Stimulated activated CD4-positive, alpha-beta T cell treated with anti-CD3 and anti-CD28 coated beads, Interleukin-1b, Interleukin-23, amount 100 ng/mL, for 24 hours (primary cell): ENCODE measurements around the gene SMPD1.
"Not testable (repeated sequence)": the region's sequence is repeated elsewhere in the genome, so short reads cannot be mapped to it uniquely, and the experiment has no call there.

ENCODE experiments used
- DNase-seq, 4 experiments: peaks; one replicate each; pipeline ENCODE4 v3.0.0-alpha.2; 2020; ENCODE audit warnings: low read depth in 4 of 4, low spot score in 1 of 4

Gene SMPD1

GRCh38 chr11:6388748-6389147 lies 1.5 kb upstream of the SMPD1 start:
- no peak for DNase-seq

- DNase-seq = no peak
Measured at GRCh38 chr11:6390718-6391469, 620 bp downstream of the SMPD1 start.

DNA sequence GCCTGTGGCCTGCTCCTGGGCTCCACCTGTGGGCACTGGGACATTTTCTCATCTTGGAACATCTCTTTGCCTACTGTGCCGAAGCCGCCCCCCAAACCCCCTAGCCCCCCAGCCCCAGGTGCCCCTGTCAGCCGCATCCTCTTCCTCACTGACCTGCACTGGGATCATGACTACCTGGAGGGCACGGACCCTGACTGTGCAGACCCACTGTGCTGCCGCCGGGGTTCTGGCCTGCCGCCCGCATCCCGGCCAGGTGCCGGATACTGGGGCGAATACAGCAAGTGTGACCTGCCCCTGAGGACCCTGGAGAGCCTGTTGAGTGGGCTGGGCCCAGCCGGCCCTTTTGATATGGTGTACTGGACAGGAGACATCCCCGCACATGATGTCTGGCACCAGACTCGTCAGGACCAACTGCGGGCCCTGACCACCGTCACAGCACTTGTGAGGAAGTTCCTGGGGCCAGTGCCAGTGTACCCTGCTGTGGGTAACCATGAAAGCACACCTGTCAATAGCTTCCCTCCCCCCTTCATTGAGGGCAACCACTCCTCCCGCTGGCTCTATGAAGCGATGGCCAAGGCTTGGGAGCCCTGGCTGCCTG lies 1.4 kb downstream of the SMPD1 start:
- no peak for DNase-seq

DNA sequence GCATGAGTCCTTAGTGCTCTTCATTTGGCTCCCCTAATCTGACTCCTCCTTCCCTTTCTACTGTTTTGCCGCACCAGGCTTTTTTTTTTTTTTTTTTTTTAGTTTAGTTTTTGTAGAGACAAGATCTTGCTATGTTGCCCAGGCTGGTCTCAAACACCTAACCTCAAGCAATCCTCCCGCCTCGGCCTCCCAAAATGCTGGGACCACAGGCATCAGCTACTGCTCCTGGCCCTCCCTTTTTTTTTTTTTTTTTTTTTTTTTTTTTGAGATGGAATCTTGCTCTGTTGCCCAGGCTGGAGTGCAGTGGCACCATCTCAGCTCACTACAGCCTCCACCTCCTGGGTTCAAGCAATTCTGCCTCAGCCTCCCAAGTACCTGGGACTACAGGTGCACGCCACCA lies 2.0 kb downstream of the SMPD1 start:
- DNase-seq = not testable (repeated sequence)

- DNase-seq = no peak
Measured at GRCh38 chr11:6393989-6394670, 3.9 kb downstream of the SMPD1 start.

GRCh38 chr11:6395470-6396060 lies 5.3 kb downstream of the SMPD1 start:
- no peak for DNase-seq

DNA sequence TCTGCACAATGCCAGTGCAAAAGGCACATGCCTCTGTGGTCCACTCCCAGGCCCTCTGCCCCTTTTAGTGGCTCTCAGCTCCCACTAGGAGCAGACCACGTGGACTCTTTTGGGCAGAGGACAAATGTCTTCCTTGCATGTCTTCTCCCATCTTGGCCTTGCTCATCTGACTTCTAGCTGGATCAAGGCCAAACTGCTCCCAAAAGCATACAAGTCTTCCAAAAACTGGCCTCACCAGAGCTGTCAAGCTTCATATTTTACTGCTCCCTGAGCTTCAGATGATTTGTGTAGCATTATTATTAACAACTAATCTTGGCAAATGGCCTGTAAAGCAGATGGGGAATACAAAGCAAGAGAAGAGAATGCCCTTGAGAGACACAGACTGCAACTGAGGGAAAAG lies 6.9 kb downstream of the SMPD1 start:
- no peak for DNase-seq

- no peak for DNase-seq
Measured at GRCh38 chr11:6397636-6398035, 7.4 kb downstream of the SMPD1 start.

- no peak for DNase-seq
Measured at GRCh38 chr11:6400431-6401345, 10.4 kb downstream of the SMPD1 start.

DNA sequence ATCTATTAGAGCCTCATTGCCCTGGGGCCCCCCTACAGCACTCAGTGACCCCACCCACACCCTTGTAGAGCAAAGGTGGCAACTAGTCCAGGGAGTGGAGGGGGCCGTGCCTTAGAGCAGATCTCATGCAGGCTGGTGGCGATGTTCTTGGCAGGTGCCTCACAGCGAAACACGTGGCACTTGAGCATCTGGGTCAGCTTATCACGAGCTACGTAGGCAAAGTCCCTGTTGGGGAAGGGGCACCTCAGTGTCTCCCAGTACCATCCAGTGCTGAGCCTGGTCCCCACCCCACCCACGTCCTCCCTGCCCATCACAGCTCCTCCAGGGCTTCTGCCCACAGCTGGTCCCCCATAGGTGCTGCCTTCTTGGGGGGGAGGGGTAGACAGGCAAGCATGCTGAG lies 11.2 kb downstream of the SMPD1 start:
- DNase-seq = no peak

- DNase-seq = no peak
Measured at GRCh38 chr11:6402061-6402470, 11.8 kb downstream of the SMPD1 start.

- peak in 2 of 4 experiments; percentile 42 to 52 for DNase-seq
Measured at GRCh38 chr11:6402561-6402981, 12.3 kb downstream of the SMPD1 start.

- DNase-seq = no peak
Measured at GRCh38 chr11:6403539-6403938, 13.3 kb downstream of the SMPD1 start.

DNA sequence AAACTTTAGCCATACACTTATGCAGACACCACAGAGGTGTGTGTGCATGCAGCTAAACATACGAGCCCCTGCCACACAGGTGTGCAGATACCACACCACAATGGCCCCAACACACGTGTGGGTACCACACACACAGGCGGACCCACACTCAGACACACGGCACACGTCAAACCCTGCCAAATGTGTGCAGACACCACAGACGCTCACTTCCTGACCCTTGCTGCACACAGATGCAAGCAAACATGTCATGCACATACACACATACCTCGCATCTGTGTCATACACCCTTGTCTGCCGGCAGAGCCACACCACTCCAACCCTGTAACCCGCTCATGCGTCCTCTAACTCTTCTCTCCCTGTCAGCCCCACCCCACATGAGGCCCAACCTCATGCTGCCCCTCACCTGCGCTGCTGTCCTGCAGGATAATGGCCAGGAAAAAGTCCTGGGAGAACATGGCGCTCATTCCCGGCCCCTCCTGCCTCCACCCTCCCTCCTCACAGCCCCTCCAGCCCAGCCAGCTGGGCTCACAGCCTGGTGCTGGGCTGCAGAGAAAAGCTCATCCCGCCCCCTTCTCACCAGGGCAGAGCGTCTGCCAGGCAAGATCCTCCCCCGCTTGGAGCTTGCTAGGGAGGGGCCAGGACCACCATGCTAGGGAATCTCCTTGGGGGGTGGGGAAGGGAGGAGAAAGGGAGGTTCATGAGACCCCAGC lies 14.2 kb downstream of the SMPD1 start:
- DNase-seq = no peak

GRCh38 chr11:6405052-6405667 lies 14.9 kb downstream of the SMPD1 start:
- no peak for DNase-seq

DNA sequence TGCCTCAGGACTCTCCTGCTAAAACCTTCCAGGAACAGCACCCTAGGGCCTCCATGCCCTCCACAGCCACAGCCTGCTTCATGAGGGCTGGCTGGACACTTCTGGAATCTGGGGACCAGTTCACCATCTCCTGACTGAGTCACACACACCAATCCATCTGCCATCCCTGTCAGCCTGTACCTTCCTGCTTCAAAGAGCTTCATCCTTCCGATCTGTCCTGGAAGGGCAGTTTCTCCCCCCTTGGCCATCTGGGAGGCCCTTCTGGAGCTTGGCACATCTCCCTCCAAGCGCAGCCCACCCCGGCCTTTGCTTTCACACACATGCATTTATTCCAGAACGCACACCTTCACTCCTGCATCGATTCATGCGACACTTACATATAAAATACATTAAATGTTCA lies 15.6 kb downstream of the SMPD1 start:
- no peak for DNase-seq

DNA sequence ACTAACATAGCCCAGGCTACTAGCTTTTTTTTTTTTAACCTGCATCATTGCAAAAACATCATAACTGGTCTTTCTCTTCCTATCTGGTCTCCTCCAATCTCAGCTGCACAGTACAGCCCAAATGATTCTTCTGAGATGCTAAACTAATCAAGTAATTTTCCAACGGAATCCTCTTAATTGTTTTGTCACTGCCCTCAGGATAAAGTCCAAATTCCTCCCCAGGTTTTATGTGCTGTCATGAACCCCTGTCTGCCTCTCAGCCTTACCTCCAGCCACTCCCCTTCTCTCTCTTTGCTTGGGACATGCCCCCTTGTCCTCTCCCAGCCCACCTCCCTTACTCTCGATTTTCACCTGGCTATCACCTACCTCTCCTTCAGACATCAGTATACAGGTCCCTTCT lies 16.1 kb downstream of the SMPD1 start:
- DNase-seq = no peak

GRCh38 chr11:6410695-6411430 lies 20.6 kb downstream of the SMPD1 start:
- no peak for DNase-seq

DNA sequence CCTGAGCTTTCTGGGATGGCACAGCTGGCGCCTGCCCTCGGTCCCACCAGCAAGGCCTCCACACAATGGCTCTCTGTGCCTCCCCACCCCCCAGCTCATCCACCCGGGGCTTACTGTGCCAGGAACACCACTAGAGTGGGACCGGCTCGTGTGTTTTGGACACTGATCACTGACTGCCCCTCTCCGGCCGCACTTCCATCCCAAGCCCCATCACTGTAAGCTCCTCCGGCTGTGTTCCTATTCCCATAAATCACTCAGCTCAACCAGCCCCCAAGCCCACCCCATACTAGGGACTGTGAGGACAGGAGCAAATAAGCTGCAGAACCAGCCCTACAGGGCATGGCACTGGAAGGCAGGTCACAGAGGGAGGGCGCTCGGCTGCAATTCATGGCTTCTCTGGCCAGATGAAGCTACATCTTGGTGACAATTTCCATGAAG lies 21.3 kb downstream of the SMPD1 start:
- no peak for DNase-seq
